ENCODE measurements around the gene RACK1.
"Not testable (repeated sequence)": the region's sequence is repeated elsewhere in the genome, so short reads cannot be mapped to it uniquely, and the experiment has no call there.

- TF ChIP-seq CTCF (IDR thresholded peaks at IDR 0.05; ENCODE audit: insufficient read depth, low read depth, low read length); EZH2 (IDR thresholded peaks at IDR 0.05; ENCODE audit: insufficient read depth, low read length): not testable (repeated sequence)
Measured at GRCh38 chr5:181210148-181210547, 33.6 kb downstream of the RACK1 start.

Measured in astrocyte (in vitro differentiated cells and primary cell).